Chondrocyte (in vitro differentiated cells): ENCODE results near the gene NHLRC1. TPM values are rescaled to one million over a fixed set of nuclear protein-coding genes. Genes with fewer than 3 reads are reported as not detected.

ENCODE experiments used
- DNase-seq: peaks from one replicate; pipeline ENCODE4 v3.0.0; 2021; ENCODE audit warnings: mixed read lengths, low spot score
- H3K27ac Mint-ChIP-seq: one replicate; pipeline ENCODE4 v1.8.0; 2021; ENCODE audit warnings: mild to moderate bottlenecking, moderate library complexity, mixed read lengths; ENCODE audit not compliant: unreplicated experiment
- H3K27me3 Mint-ChIP-seq: 2 replicates; pipeline ENCODE4 v1.8.0; 2021; ENCODE audit warnings: low read depth, mixed read lengths
- H3K36me3 Mint-ChIP-seq: 2 replicates; pipeline ENCODE4 v1.8.0; 2021; ENCODE audit warnings: low read depth, mixed read lengths
- H3K4me1 Mint-ChIP-seq: 2 replicates; pipeline ENCODE4 v1.8.0; 2021; ENCODE audit warnings: low read depth, mild to moderate bottlenecking, mixed read lengths
- H3K4me3 Mint-ChIP-seq: one replicate; pipeline ENCODE4 v1.8.0; 2021; ENCODE audit warnings: mild to moderate bottlenecking, moderate library complexity, mixed read lengths; ENCODE audit not compliant: unreplicated experiment
- H3K9me3 Mint-ChIP-seq: 2 replicates; pipeline ENCODE4 v1.8.0; 2021; ENCODE audit warnings: low read depth, mixed read lengths
- CTCF ChIP-seq: fragments of 200-600 bp; sonication (generic); IDR thresholded peaks from 2 replicates; pipeline ENCODE4 v1.5.0; 2021; ENCODE audit warnings: antibody characterized with exemption, mild to moderate bottlenecking, moderate library complexity
- total RNA-seq: library from RNA; stranded (reverse); gene quantifications from 3 replicates; pipeline ENCODE4 v1.2.1, GENCODE V29; 2021

The NHLRC1 gene
- total RNA-seq, 1 donor from 2014 or later, result 1.1 TPM

GRCh38 chr6:18147616-18148015 is 25.1 kb upstream of the NHLRC1 start:
- Mint-ChIP-seq H3K27me3 (no peaks in the 10 kb centered on the region), H3K9me3 (no peaks in the 10 kb centered on the region), H3K36me3 (peaks cover under 1% of the 10 kb centered on the region), H3K4me3 (no peak overlapping the region), H3K27ac (no peak overlapping the region), H3K4me1 (peaks cover 7% of the 10 kb centered on the region)
- no peak for DNase-seq
- TF ChIP-seq CTCF, result no peak

- Mint-ChIP-seq H3K27me3 (no peaks in the 10 kb centered on the region), H3K4me3 (no peak overlapping the region), H3K9me3 (no peaks in the 10 kb centered on the region), H3K4me1 (peaks cover 6% of the 10 kb centered on the region), H3K36me3 (peaks cover 3% of the 10 kb centered on the region), H3K27ac (no peak overlapping the region)
- DNase-seq, result no peak
- TF ChIP-seq CTCF, result no peak
These were observed 24.7 kb upstream of the NHLRC1 start for GRCh38 chr6:18147160-18147559.

GRCh38 chr6:18142591-18142861 is 20.0 kb upstream of the NHLRC1 start:
- H3K27ac Mint-ChIP-seq, result no peak overlapping the region
- TF ChIP-seq CTCF, result no peak
- no peaks in the 10 kb centered on the region for H3K27me3 Mint-ChIP-seq
- no peaks in the 10 kb centered on the region for H3K9me3 Mint-ChIP-seq
- DNase-seq, result no peak
- H3K4me3 Mint-ChIP-seq, result no peak overlapping the region
- peaks cover 5% of the 10 kb centered on the region for H3K36me3 Mint-ChIP-seq
- no peaks in the 10 kb centered on the region for H3K4me1 Mint-ChIP-seq

- Mint-ChIP-seq H3K36me3 (peaks cover 5% of the 10 kb centered on the region), H3K27ac (no peak overlapping the region), H3K4me1 (no peaks in the 10 kb centered on the region), H3K9me3 (no peaks in the 10 kb centered on the region), H3K4me3 (no peak overlapping the region), H3K27me3 (no peaks in the 10 kb centered on the region)
- no peak for DNase-seq
- TF ChIP-seq CTCF, result no peak
These were observed 19.5 kb upstream of the NHLRC1 start for GRCh38 chr6:18141805-18142590.

GRCh38 chr6:18139935-18140621 is 17.6 kb upstream of the NHLRC1 start:
- Mint-ChIP-seq H3K4me3 (no peak overlapping the region), H3K4me1 (no peaks in the 10 kb centered on the region), H3K27ac (no peak overlapping the region), H3K27me3 (no peaks in the 10 kb centered on the region), H3K36me3 (peaks cover 5% of the 10 kb centered on the region), H3K9me3 (no peaks in the 10 kb centered on the region)
- no peak for DNase-seq
- TF ChIP-seq CTCF, result no peak
